Hematopoietic multipotent progenitor cell treated with erythropoietin and hydrocortisone succinate and interleukin-3 and kit ligand, for 6 days (in vitro differentiated cells): ENCODE measurements around the gene TCF21.
"Not testable (repeated sequence)": the region's sequence is repeated elsewhere in the genome, so short reads cannot be mapped to it uniquely, and the experiment has no call there.

Source experiments
- DNase-seq: peaks from one replicate; pipeline ENCODE4 v3.0.0-alpha.2; 2015

The TCF21 gene

GRCh38 chr6:133936352-133936751, 47.4 kb downstream of the TCF21 start:
- not testable (repeated sequence) for DNase-seq

GRCh38 chr6:133937909-133938308, 49.0 kb downstream of the TCF21 start:
- no peak for DNase-seq

GRCh38 chr6:133938533-133938932, 49.6 kb downstream of the TCF21 start:
- DNase-seq, result no peak

GRCh38 chr6:133939778-133940667, 51.1 kb downstream of the TCF21 start:
- no peak for DNase-seq
